Coronary artery (tissue), 2 donors: ENCODE data around the gene TMED4.

Source experiments
- DNase-seq: peaks from one replicate; pipeline ENCODE4 v3.0.0-alpha.2; 2017; ENCODE audit warnings: low spot score
- H3K27ac ChIP-seq, 2 donors: fragments of 200-600 bp; sonication (generic); one replicate each; pipeline ENCODE4 v1.5.1; 2016 to 2019
- H3K4me3 ChIP-seq: fragments of 200-600 bp; sonication (generic); 2 replicates; pipeline ENCODE4 v1.5.1; 2016; ENCODE audit warnings: mild to moderate bottlenecking, moderate library complexity
- TF ChIP-seq, protein P1 (sequence below): fragments of 200-600 bp; sonication (generic); IDR thresholded peaks from one replicate; pipeline ENCODE4 v1.5.1; 2019; ENCODE audit warnings: antibody characterized with exemption

The TMED4 gene

DNA sequence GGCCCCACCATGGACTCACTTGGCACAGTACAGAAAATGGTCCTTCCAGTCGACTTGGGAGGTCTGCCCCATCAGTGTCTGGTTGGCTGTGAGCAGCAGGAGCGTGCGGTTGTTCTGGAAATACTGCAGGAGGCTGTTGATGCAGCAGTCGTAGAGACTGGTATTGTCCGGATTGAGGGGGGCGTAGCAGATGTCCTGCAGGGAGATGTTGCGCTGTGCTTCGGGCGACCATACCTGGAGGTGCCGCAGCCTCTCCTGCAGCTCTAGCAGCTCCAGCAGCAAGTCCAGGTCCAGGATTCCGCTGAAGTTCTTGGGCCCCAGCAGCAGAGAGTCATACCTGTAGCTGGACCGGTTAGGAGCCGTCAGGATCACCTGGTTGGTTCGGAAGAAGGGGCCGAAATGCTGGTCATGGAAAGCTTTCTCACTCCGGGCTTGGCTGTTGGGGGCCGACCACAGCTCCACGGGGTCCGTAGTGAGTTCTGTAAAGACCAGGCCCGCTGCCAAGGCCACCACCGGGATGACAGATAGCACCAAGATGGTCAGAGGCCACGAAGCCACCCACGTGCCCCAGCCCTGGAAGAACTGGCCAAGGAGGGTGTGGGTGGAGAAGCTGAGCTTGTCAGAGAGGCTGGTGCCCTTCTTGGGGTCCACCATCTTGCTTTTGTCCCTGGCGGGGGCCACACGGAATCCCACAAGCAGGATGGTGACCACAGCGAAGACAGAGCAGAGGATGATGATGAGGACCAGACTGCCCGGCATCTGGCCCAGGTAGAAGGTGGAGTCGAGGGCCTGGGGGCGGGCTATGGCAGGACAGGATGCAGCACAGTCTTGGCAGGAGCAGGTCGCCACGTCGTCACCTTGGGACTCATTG is 43.0 kb downstream of the TMED4 start:
- TF ChIP-seq, protein P1, sequence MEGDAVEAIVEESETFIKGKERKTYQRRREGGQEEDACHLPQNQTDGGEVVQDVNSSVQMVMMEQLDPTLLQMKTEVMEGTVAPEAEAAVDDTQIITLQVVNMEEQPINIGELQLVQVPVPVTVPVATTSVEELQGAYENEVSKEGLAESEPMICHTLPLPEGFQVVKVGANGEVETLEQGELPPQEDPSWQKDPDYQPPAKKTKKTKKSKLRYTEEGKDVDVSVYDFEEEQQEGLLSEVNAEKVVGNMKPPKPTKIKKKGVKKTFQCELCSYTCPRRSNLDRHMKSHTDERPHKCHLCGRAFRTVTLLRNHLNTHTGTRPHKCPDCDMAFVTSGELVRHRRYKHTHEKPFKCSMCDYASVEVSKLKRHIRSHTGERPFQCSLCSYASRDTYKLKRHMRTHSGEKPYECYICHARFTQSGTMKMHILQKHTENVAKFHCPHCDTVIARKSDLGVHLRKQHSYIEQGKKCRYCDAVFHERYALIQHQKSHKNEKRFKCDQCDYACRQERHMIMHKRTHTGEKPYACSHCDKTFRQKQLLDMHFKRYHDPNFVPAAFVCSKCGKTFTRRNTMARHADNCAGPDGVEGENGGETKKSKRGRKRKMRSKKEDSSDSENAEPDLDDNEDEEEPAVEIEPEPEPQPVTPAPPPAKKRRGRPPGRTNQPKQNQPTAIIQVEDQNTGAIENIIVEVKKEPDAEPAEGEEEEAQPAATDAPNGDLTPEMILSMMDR: no peak
- H3K27ac ChIP-seq: no peak overlapping the region
- H3K4me3 ChIP-seq: no peak overlapping the region
- DNase-seq: no peak

- Histone ChIP-seq H3K4me3 (no peak overlapping the region), H3K27ac (no peak overlapping the region)
- TF ChIP-seq, protein P1: no peak
- DNase-seq: no peak
Observed at GRCh38 chr7:44538093-44538797, 43.8 kb downstream of the TMED4 start.

- Histone ChIP-seq H3K27ac (no peak overlapping the region), H3K4me3 (no peak overlapping the region)
- no peak for DNase-seq
- TF ChIP-seq, protein P1: no peak
Observed at GRCh38 chr7:44537442-44537841, 44.6 kb downstream of the TMED4 start.

- DNase-seq: no peak
- TF ChIP-seq, protein P1: no peak
Observed at GRCh38 chr7:44536090-44536489, 45.9 kb downstream of the TMED4 start.

GRCh38 chr7:44535348-44536064 is 46.5 kb downstream of the TMED4 start:
- H3K4me3 ChIP-seq: no peak overlapping the region
- no peak for DNase-seq
- H3K27ac ChIP-seq: no peak overlapping the region
- TF ChIP-seq, protein P1: no peak

More at GRCh38 chr7:44536090-44536489, 45.9 kb downstream of the TMED4 start:
- Histone ChIP-seq H3K27ac (no peak overlapping the region), H3K4me3 (no peak overlapping the region)

- H3K27ac ChIP-seq: no peak overlapping the region
- no peak for DNase-seq
- no peak overlapping the region for H3K4me3 ChIP-seq
- TF ChIP-seq, protein P1: no peak
Observed at GRCh38 chr7:44534501-44534900, 47.5 kb downstream of the TMED4 start.
